Central memory CD8-positive, alpha-beta T cell (primary cell): ENCODE results near the gene NHS.

Experiments used
- ATAC-seq: fragments of 150-1000 bp; cut with Tn5 transposase; replicated peaks from 2 replicates; pipeline ENCODE4 v1.10.0; 2022; ENCODE audit warnings: mild to moderate bottlenecking, moderate FRiP score, moderate number of reproducible peaks; ENCODE audit not compliant: poor library complexity, severe bottlenecking; ENCODE audit errors: extremely low read depth
- DNase-seq, 2 donors: peaks; one replicate each; pipeline ENCODE4 v3.0.0; 2021; ENCODE audit warnings: low spot score in 2 of 2
- H3K27ac Mint-ChIP-seq: one replicate; pipeline ENCODE4 v1.8.0; 2022; ENCODE audit warnings: low read depth, mild to moderate bottlenecking, moderate library complexity, mixed read lengths
- H3K27me3 Mint-ChIP-seq: one replicate; pipeline ENCODE4 v1.8.0; 2022; ENCODE audit warnings: mixed read lengths
- H3K36me3 Mint-ChIP-seq: one replicate; pipeline ENCODE4 v1.8.0; 2022; ENCODE audit warnings: mild to moderate bottlenecking, moderate library complexity, mixed read lengths; ENCODE audit not compliant: insufficient read depth
- H3K4me1 Mint-ChIP-seq: one replicate; pipeline ENCODE4 v1.8.0; 2022; ENCODE audit warnings: mixed read lengths
- H3K4me3 Mint-ChIP-seq: one replicate; pipeline ENCODE4 v1.8.0; 2022; ENCODE audit warnings: mild to moderate bottlenecking, moderate library complexity, mixed read lengths
- H3K9me3 Mint-ChIP-seq: one replicate; pipeline ENCODE4 v1.8.0; 2022; ENCODE audit warnings: mixed read lengths

Gene NHS

DNA sequence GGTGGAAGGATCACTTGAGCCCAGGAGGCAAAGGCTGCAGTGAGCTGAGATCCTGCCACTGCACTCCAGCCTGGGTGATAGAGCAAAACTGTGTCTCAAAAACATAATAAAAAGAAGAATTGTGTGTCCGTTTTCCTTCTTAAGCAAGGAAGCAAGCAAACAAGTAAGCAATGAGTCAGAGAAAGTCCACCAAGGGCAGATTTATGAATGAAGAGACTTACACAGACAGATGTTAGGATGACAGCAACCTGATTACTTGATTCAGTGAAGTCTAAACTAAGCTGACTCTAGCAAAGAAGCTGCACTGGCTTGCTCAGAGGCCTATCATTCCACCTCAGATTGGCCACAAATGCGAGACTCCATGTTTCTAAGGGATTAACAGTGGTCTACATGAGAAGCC, 328.2 kb downstream of the NHS start:
- Mint-ChIP-seq H3K27ac (no peak overlapping the region), H3K4me1 (no peaks in the 10 kb centered on the region), H3K27me3 (no peaks in the 10 kb centered on the region), H3K36me3 (no peaks in the 10 kb centered on the region), H3K4me3 (no peak overlapping the region), H3K9me3 (no peaks in the 10 kb centered on the region)
- no peak for DNase-seq
- ATAC-seq, result no peak

DNA sequence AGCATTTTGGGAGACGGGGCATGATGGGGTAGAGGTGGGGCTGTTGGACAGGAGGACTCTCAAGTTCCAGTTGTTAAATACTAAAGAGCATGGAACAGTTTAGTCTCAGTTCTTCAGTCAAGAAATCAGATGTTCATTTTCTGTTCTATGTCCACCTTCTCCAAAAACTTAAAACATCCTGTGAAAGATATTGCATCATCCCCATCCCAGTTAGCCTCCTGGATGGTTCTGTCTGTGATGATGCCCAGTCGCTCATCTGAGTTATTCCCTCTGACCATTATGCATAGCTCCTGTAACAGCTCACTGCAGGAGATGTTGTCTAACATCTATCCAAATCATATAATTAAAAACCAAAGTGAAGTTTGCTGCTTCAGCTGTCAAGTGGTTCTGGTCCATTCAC, 330.2 kb downstream of the NHS start:
- Mint-ChIP-seq H3K27me3 (no peaks in the 10 kb centered on the region), H3K4me1 (no peaks in the 10 kb centered on the region), H3K9me3 (no peaks in the 10 kb centered on the region), H3K4me3 (no peak overlapping the region), H3K27ac (no peak overlapping the region), H3K36me3 (no peaks in the 10 kb centered on the region)
- ATAC-seq, result no peak
- DNase-seq, result no peak

DNA sequence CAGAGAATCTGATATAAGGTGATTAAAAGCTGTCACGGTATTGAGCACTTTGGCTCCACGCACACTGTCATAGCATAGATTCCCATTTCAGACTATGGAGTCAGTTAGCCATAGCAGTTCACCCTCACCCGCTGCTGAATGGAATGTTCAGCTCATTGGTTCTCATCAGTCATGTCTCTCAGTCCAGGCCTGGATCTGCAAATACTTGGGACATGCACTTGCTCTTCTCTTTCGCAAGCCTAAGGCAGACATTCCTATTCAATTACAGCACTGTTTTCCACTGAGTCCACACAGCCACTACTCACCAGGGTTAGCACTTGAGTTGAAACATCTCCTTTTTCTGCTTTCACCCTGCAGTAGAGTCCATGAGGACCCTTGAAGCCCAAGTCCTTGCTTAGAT, 331.7 kb downstream of the NHS start:
- no peaks in the 10 kb centered on the region for H3K27me3 Mint-ChIP-seq
- no peaks in the 10 kb centered on the region for H3K9me3 Mint-ChIP-seq
- H3K36me3 Mint-ChIP-seq, result no peaks in the 10 kb centered on the region
- H3K4me3 Mint-ChIP-seq, result no peak overlapping the region
- DNase-seq (no peak), ATAC-seq (no peak)
- H3K27ac Mint-ChIP-seq, result no peak overlapping the region
- no peaks in the 10 kb centered on the region for H3K4me1 Mint-ChIP-seq

DNA sequence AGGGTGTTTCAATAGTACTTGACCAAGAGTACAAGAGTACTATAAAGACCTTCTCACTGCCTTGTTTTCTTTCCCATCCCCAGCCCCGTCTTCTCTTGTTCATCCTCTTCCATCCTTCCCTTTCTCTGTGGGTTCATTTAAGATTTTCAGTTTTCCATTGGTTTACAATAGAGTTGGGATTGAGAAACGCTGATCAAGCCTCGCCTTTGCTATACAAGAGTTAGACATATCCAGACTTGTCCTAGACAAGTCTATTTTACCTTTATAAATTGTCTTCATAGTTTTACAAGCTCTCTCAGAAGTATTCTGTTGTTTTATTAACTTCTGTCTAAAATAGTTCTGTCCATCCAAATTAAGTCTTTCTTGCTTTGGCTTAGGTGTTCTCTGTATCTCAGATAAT, 332.7 kb downstream of the NHS start:
- no peaks in the 10 kb centered on the region for H3K4me1 Mint-ChIP-seq
- no peak for ATAC-seq
- DNase-seq, result no peak
- no peaks in the 10 kb centered on the region for H3K27me3 Mint-ChIP-seq
- H3K9me3 Mint-ChIP-seq, result no peaks in the 10 kb centered on the region
- H3K27ac Mint-ChIP-seq, result no peak overlapping the region
- H3K4me3 Mint-ChIP-seq, result no peak overlapping the region
- no peaks in the 10 kb centered on the region for H3K36me3 Mint-ChIP-seq

DNA sequence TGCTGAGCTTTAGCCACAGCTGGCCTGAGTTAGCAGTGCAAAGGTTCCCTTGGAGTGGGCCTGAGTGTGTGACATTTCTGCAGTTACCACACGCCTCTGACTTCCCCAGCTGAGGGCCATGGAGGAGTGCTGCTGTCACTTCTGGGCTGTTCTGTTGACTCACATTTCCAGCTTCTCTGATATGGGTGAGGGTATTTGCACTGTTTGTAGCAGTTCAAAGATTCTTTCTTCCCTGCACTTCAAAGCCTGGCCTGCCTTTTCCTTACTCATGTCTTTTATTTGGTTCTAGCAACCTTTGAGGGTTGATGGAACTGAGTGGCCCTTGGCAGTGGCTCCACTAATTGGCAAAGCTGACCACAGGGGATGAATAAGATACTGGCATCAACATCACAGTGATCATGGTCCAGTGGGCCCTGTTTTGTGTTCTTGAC, 335.9 kb downstream of the NHS start:
- no peak overlapping the region for H3K27ac Mint-ChIP-seq
- DNase-seq, result no peak
- no peaks in the 10 kb centered on the region for H3K36me3 Mint-ChIP-seq

DNA sequence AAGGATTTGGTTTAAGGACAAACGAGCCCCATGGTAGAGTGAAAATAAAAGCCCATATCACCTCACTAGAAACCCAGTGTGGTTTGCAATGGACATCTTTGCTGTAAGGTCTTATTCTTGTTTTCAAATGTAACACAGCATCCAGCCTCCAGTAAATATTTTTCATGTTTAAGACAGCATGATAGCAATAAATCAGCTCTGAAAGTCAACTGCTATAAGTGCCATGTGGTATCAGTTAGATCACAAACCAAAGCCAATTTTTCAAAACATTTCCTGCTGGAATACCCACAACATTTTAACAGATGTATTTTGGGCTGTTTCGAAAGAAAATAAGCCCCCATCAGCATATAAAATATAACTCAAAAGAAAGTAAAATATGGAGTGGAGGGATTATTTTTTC, 338.3 kb downstream of the NHS start:
- Mint-ChIP-seq H3K27me3 (no peaks in the 10 kb centered on the region), H3K4me3 (no peak overlapping the region), H3K4me1 (no peaks in the 10 kb centered on the region), H3K27ac (no peak overlapping the region), H3K9me3 (no peaks in the 10 kb centered on the region), H3K36me3 (no peaks in the 10 kb centered on the region)
- ATAC-seq, result no peak
- DNase-seq, result no peak

More for the DNA sequence above, 335.9 kb downstream of the NHS start:
- H3K9me3 Mint-ChIP-seq, result no peaks in the 10 kb centered on the region
- no peak for ATAC-seq
- no peaks in the 10 kb centered on the region for H3K4me1 Mint-ChIP-seq
- no peak overlapping the region for H3K4me3 Mint-ChIP-seq
- H3K27me3 Mint-ChIP-seq, result no peaks in the 10 kb centered on the region

DNA sequence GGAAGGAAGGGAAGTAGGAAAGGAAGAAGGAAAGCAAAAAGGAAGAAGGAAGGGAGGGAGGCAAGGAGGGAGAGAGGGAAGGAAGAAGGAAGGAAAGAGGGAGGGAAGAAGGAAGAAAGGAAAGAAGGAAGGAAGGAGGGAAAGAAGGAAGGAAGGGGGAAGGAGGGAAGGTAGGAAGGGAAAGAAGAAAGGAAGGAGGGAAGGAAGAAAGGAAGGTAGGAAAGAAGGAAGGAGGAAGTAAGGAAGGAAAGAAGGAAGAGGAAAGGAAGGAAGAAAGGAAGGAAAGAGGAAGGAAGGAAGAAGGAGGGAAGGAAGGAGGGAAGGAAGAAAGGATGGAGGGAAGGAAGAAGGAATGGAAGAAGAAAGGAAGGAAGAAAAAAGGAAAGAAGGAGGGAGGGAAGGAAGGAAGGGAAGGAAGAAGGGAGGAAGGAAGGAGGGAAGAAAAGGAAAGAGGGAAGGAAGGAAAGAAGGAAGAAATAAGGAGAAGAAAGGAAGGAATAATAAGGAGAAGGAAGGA, 343.7 kb downstream of the NHS start:
- DNase-seq (no peak), ATAC-seq (no peak)
- Mint-ChIP-seq H3K36me3 (no peaks in the 10 kb centered on the region), H3K27me3 (no peaks in the 10 kb centered on the region), H3K9me3 (no peaks in the 10 kb centered on the region), H3K4me3 (no peak overlapping the region), H3K27ac (no peak overlapping the region), H3K4me1 (no peaks in the 10 kb centered on the region)

DNA sequence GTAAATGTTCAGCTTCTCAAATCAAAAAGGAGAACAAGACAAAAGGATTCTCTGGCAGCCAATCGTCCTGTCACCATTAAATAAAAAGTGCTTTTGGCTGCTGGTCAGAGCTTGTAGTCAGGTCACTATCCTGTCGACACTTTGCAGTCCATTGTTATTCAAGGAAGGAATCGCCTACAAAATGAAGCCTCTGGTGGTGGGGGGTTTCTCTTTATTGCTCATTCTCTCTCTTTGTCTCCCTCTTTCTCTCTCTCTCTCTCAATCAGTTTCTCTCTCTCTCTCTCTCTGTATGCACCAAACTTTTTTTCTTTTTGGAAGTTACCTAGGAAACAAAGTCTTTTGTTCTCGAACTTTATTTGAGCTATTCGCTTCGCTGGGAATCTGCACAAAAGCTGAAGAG, 344.7 kb downstream of the NHS start:
- no peak for ATAC-seq
- no peaks in the 10 kb centered on the region for H3K4me1 Mint-ChIP-seq
- H3K9me3 Mint-ChIP-seq, result no peaks in the 10 kb centered on the region
- H3K27ac Mint-ChIP-seq, result no peak overlapping the region
- no peaks in the 10 kb centered on the region for H3K27me3 Mint-ChIP-seq
- DNase-seq, result no peak
- H3K36me3 Mint-ChIP-seq, result no peaks in the 10 kb centered on the region
- no peak overlapping the region for H3K4me3 Mint-ChIP-seq

DNA sequence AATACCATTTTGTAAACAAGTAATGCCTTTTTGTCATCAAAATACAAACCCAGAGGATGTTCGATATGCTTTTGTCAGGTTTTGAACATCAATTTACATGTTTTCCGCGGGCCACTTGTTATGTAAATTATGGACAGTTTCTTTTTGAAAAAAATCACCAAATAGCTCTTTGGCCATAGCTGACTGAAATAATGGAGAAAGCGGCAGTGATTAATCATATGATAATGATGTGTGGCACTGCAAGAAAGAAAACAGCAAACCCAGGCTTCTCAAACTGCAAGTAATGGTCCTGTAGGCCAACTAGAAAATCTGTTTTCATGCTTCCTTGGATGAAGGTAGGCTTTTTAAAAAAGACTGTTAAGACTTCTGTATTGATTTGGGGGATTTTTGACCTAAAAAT, 346.7 kb downstream of the NHS start:
- Mint-ChIP-seq H3K27me3 (no peaks in the 10 kb centered on the region), H3K27ac (no peak overlapping the region), H3K4me3 (no peak overlapping the region), H3K36me3 (peaks cover 1% of the 10 kb centered on the region), H3K9me3 (no peaks in the 10 kb centered on the region), H3K4me1 (no peaks in the 10 kb centered on the region)
- DNase-seq (no peak), ATAC-seq (no peak)

DNA sequence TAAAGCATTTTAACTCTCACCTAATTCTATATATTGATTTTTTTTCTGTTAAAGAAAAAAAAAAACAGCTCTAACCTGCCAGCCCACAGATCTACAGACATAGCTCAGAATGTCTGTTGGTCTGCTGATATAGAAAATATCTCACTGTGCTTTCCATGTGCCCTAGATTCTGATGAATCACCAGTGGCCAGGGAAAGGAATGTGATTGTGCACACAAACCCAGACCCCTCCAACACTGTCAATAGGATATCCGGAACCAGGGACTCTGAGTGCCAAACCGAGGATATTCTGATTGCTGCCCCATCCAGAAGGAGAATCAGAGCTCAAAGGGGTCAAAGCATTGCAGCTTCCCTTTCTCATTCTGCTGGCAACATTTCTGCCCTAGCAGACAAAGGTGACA, 350.2 kb downstream of the NHS start:
- no peak for DNase-seq
- Mint-ChIP-seq H3K4me1 (no peaks in the 10 kb centered on the region), H3K9me3 (no peaks in the 10 kb centered on the region), H3K27me3 (no peaks in the 10 kb centered on the region), H3K27ac (no peak overlapping the region), H3K4me3 (no peak overlapping the region), H3K36me3 (peaks cover 1% of the 10 kb centered on the region)
- ATAC-seq, result no peak

DNA sequence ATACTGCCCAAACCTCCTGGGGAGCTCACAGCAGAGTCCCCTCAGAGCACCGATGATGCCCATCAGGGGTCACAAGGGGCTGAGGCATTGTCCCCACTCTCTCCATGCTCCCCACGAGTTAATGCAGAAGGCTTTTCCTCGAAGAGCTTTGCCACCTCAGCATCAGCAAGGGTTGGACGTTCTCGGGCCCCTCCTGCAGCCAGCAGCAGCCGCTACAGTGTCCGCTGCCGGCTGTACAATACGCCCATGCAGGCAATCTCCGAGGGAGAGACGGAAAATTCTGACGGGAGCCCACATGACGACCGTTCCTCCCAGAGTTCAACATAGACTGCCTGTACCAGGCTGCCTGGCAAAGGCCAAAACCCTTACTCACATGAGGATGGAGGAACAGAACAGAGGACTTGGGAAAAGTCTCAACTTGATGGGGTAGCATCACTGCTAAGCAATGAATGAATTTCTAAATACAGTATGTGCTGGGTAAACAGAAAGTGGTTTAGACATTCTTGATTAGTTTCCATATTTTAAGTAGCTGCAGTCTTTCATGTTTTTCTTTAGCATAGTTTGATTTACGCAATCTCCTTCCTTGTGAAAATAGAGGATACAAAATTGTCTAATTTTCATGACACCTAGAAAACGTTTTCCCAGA, 357.3 kb downstream of the NHS start:
- Mint-ChIP-seq H3K4me3 (no peak overlapping the region), H3K27me3 (no peaks in the 10 kb centered on the region), H3K27ac (no peak overlapping the region), H3K4me1 (no peaks in the 10 kb centered on the region), H3K9me3 (no peaks in the 10 kb centered on the region), H3K36me3 (no peaks in the 10 kb centered on the region)
- ATAC-seq (no peak), DNase-seq (no peak)

DNA sequence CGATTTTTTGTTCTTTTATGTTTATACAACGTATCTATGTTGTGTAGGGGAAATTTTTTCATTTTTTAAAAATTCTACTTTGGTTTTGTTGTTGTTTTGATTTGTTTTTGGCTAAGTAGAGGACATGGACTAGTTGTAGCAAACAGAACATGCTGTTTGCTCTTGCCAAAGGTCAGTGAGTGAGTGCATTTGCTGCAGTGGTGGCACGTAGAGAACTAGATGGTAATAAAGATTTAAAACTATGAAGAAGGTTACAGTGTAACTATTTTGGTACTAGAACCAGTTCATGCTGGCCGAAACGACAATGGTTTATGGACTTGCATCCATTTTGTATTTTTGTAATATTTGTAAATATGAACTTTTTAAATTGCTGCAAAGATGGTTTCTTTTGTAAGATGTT, 360.4 kb downstream of the NHS start:
- no peaks in the 10 kb centered on the region for H3K9me3 Mint-ChIP-seq
- ATAC-seq (no peak), DNase-seq (no peak)
- no peak overlapping the region for H3K4me3 Mint-ChIP-seq
- H3K36me3 Mint-ChIP-seq, result peaks cover 10% of the 10 kb centered on the region
- peaks cover 11% of the 10 kb centered on the region for H3K27me3 Mint-ChIP-seq
- peaks cover 18% of the 10 kb centered on the region for H3K4me1 Mint-ChIP-seq
- H3K27ac Mint-ChIP-seq, result no peak overlapping the region

DNA sequence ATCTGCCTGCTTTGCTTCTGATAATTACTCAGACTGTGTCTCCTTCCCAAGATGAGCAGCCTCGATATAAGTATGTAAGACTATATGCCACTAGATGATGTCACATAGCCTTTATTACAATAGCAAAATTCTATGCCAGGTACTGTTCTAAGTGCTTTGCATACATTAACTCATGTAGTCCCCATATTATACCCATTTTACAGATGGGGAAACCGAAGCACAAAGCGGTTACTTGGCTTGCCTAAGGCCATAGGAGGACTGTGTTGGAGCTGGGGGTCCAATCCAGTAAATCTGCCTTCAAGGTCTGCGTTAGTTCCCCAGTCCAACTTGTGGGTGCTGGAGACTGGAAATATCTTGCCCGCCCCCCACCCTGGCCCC, 361.5 kb downstream of the NHS start:
- Mint-ChIP-seq H3K4me1 (peaks cover 18% of the 10 kb centered on the region), H3K36me3 (peaks cover 10% of the 10 kb centered on the region), H3K4me3 (peak overlapping the region; percentile 80), H3K27me3 (peaks cover 11% of the 10 kb centered on the region), H3K27ac (no peak overlapping the region), H3K9me3 (no peaks in the 10 kb centered on the region)
- DNase-seq (no peak), ATAC-seq (no peak)
